ENCODE results near the gene CPNE2.
"Not testable (repeated sequence)": the region's sequence is repeated elsewhere in the genome, so short reads cannot be mapped to it uniquely, and the experiment has no call there.

The CPNE2 gene

GRCh38 chr16:57185446-57185944, 93.1 kb downstream of the CPNE2 start:
- Histone ChIP-seq H3K79me2 (peaks cover 57% of the 10 kb centered on the region), H3K9ac (peak overlapping the region; percentile 75), H3K4me1 (peaks cover 8% of the 10 kb centered on the region), H3K36me3 (ENCODE audit: control insufficient read depth, insufficient read depth, low read length) (no peaks in the 10 kb centered on the region), H3K27me3 (ENCODE audit: control insufficient read depth, insufficient read depth, low read length) (no peaks in the 10 kb centered on the region), H3K9me3 (ENCODE audit: control insufficient read depth, low read length) (no peaks in the 10 kb centered on the region), H3K27ac (peak overlapping the region; percentile 87), H2AFZ (peak overlapping the region; percentile 92), H3K4me2 (ENCODE audit: low read length) (peak overlapping the region; percentile 42), H3K4me3 (ENCODE audit: low read depth, low read length) (peak overlapping the region; percentile 86)
- TF ChIP-seq, protein P1, sequence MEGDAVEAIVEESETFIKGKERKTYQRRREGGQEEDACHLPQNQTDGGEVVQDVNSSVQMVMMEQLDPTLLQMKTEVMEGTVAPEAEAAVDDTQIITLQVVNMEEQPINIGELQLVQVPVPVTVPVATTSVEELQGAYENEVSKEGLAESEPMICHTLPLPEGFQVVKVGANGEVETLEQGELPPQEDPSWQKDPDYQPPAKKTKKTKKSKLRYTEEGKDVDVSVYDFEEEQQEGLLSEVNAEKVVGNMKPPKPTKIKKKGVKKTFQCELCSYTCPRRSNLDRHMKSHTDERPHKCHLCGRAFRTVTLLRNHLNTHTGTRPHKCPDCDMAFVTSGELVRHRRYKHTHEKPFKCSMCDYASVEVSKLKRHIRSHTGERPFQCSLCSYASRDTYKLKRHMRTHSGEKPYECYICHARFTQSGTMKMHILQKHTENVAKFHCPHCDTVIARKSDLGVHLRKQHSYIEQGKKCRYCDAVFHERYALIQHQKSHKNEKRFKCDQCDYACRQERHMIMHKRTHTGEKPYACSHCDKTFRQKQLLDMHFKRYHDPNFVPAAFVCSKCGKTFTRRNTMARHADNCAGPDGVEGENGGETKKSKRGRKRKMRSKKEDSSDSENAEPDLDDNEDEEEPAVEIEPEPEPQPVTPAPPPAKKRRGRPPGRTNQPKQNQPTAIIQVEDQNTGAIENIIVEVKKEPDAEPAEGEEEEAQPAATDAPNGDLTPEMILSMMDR (IDR thresholded peaks at IDR 0.05), result no peak

GRCh38 chr16:57185945-57186871, 93.8 kb downstream of the CPNE2 start, which contains the start of the genes PSME3IP1 and RSPRY1:
Gene PSME3IP1 (minus strand): TSS chr16:57186039. CDS start chr16:57173854, 12,185 bp downstream.
Gene RSPRY1 (plus strand): TSS chr16:57186329. CDS start chr16:57204659, 18,330 bp downstream.
- TF ChIP-seq, protein P1 (IDR thresholded peaks at IDR 0.05), result no peak
- H3K36me3 ChIP-seq (ENCODE audit: control insufficient read depth, insufficient read depth, low read length), result no peaks in the 10 kb centered on the region
- peaks cover 63% of the 10 kb centered on the region for H3K79me2 ChIP-seq
- H3K4me2 ChIP-seq (ENCODE audit: low read length), result peak within 1 kb of the TSS; percentile 90
- no peaks in the 10 kb centered on the region for H3K27me3 ChIP-seq (ENCODE audit: control insufficient read depth, insufficient read depth, low read length)
- H3K9me3 ChIP-seq (ENCODE audit: control insufficient read depth, low read length), result no peaks in the 10 kb centered on the region
- H3K4me3 ChIP-seq (ENCODE audit: low read depth, low read length), result peak within 1 kb of the TSS; percentile 86
- H3K27ac ChIP-seq, result peak within 1 kb of the TSS; percentile 88
- peak within 1 kb of the TSS; percentile 87 for H3K9ac ChIP-seq
- H3K4me1 ChIP-seq, result peaks cover 10% of the 10 kb centered on the region
- peak within 1 kb of the TSS; percentile 95 for H2AFZ ChIP-seq

GRCh38 chr16:57186872-57187854, 94.8 kb downstream of the CPNE2 start:
- Histone ChIP-seq H3K4me2 (ENCODE audit: low read length) (peak overlapping the region; percentile 90), H3K27me3 (ENCODE audit: control insufficient read depth, insufficient read depth, low read length) (no peaks in the 10 kb centered on the region), H3K4me1 (peaks cover 10% of the 10 kb centered on the region), H3K27ac (peak overlapping the region; percentile 88), H3K4me3 (ENCODE audit: low read depth, low read length) (peak overlapping the region; percentile 71), H2AFZ (peak overlapping the region; percentile 95), H3K9ac (peak overlapping the region; percentile 87), H3K79me2 (peaks cover 64% of the 10 kb centered on the region), H3K9me3 (ENCODE audit: control insufficient read depth, low read length) (no peaks in the 10 kb centered on the region), H3K36me3 (ENCODE audit: control insufficient read depth, insufficient read depth, low read length) (no peaks in the 10 kb centered on the region)
- TF ChIP-seq, protein P1 (IDR thresholded peaks at IDR 0.05), result no peak

DNA sequence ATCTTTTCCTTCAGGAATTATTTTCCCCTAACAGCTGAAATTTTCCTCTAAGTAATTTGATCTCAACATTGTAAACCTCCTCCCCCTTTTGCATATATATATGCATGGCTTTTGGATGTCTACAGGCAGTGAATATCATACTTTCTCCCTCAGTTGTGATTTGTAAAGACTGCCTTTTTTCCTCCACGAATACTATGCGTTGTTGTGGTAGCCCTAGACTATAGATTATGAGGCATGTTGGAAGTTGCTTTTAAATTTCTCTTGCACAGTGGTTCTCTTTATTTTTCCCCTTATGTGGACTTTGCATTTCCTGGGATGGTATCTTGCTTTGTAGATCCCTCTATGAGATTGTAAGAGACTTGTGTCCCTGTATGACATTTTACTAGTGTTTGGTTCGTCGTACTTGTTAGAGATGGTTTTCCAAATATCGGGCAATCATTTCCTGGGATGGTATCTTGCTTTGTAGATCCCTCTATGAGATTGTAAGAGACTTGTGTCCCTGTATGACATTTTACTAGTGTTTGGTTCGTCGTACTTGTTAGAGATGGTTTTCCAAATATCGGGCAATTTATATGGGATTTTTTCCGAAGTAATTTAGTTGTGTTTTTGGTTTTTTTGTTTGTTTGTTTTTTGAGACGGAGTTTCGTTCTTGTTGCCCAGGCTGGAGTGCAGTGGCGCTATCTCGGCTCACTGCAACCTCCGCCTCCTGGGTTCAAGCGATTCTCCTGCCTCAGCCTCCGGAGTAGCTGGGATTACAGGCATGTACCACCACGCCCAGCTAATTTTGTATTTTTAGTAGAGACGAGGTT, 95.7 kb downstream of the CPNE2 start:
- not testable (repeated sequence) for H3K36me3 ChIP-seq (ENCODE audit: control insufficient read depth, insufficient read depth, low read length); H3K9ac ChIP-seq; H2AFZ ChIP-seq; H3K9me3 ChIP-seq (ENCODE audit: control insufficient read depth, low read length); H3K27ac ChIP-seq; H3K27me3 ChIP-seq (ENCODE audit: control insufficient read depth, insufficient read depth, low read length)
- H3K4me3 ChIP-seq (ENCODE audit: low read depth, low read length), result peak overlapping the region; percentile 71
- H3K4me2 ChIP-seq (ENCODE audit: low read length), result peak overlapping the region; percentile 90
- H3K4me1 ChIP-seq, result peaks cover 10% of the 10 kb centered on the region
- H3K79me2 ChIP-seq, result peaks cover 63% of the 10 kb centered on the region

All from parathyroid adenoma (tissue), 2 donors.